A673 (cell line): ENCODE measurements around the gene C11orf54. TPM values are rescaled to one million over a fixed set of nuclear protein-coding genes. Genes with fewer than 3 reads are reported as not detected.

Experiments used
- BruUV-seq: library from RNA; stranded (reverse); fragments of 400-500 nt; replicated peaks from 2 replicates; lab custom pipeline; 2021; lab: Mats Ljungman, UMichigan
- CTCF ChIA-PET: fragments of 300-600 bp; sonication (Branson Sonifier 250); formaldehyde crosslinking; loops from one replicate; lab custom pipeline; 2022; ENCODE audit warnings: antibody characterized with exemption; lab: Charles Lee
- POLR2A ChIA-PET: fragments of 300-600 bp; sonication (Branson Sonifier 250); formaldehyde crosslinking; loops from one replicate; lab custom pipeline; 2022; ENCODE audit warnings: antibody characterized with exemption; ENCODE audit not compliant: low non-redundant PET; lab: Charles Lee
- DNase-seq: peaks from one replicate; pipeline ENCODE4 v3.0.0-alpha.2; 2015; ENCODE audit warnings: low spot score
- H3K27ac ChIP-seq: fragments of 200-600 bp; sonication (generic); 2 replicates; pipeline ENCODE4 v1.5.1; 2016; ENCODE audit warnings: mixed run types, low read depth, mild to moderate bottlenecking, mixed read lengths, antibody characterized with exemption, low read length; ENCODE audit not compliant: poor library complexity, severe bottlenecking
- H3K27me3 ChIP-seq: fragments of 200-600 bp; sonication (generic); replicated peaks from 2 replicates; pipeline ENCODE4 v1.6.1; 2017; ENCODE audit warnings: mixed run types, low read depth, mild to moderate bottlenecking, mixed read lengths, antibody characterized with exemption, low read length; ENCODE audit not compliant: insufficient read depth, poor library complexity
- H3K36me3 ChIP-seq: fragments of 200-600 bp; sonication (generic); 2 replicates; pipeline ENCODE4 v1.6.1; 2016; ENCODE audit warnings: mixed run types, mild to moderate bottlenecking, mixed read lengths, antibody characterized with exemption, low read length; ENCODE audit not compliant: insufficient read depth, poor library complexity, severe bottlenecking
- H3K4me1 ChIP-seq: fragments of 200-600 bp; sonication (generic); 2 replicates; pipeline ENCODE4 v1.6.1; 2017; ENCODE audit warnings: mixed run types, mild to moderate bottlenecking, mixed read lengths, antibody characterized with exemption, low read length; ENCODE audit not compliant: insufficient read depth, poor library complexity, severe bottlenecking
- H3K4me3 ChIP-seq: fragments of 200-600 bp; sonication (generic); 2 replicates; pipeline ENCODE4 v1.5.1; 2016; ENCODE audit warnings: low read depth, mixed run types, mild to moderate bottlenecking, mixed read lengths, low read length; ENCODE audit not compliant: poor library complexity, severe bottlenecking
- H3K9me3 ChIP-seq: fragments of 200-600 bp; sonication (generic); 2 replicates; pipeline ENCODE4 v1.6.1; 2016; ENCODE audit warnings: mixed run types, low read depth, mild to moderate bottlenecking, mixed read lengths, antibody characterized with exemption, low read length; ENCODE audit not compliant: poor library complexity, severe bottlenecking
- CTCF ChIP-seq: fragments of 300-800, 200-600 bp; sonication (generic); conservative IDR thresholded peaks from 2 replicates; pipeline ENCODE4 v1.5.1; 2017; ENCODE audit warnings: low read depth, mild to moderate bottlenecking, antibody characterized with exemption, low read length, moderate library complexity, mixed read lengths
- EZH2 ChIP-seq: fragments of 200-600 bp; sonication (generic); IDR thresholded peaks from 2 replicates; pipeline ENCODE4 v1.6.1; 2017; ENCODE audit warnings: borderline replicate concordance, low read depth, mild to moderate bottlenecking, mixed read lengths, antibody characterized with exemption, low read length; ENCODE audit not compliant: poor library complexity, severe bottlenecking
- intact Hi-C: fragments of 100-400 bp; cut with micrococcal nuclease; formaldehyde crosslinking; loops from one replicate; pipeline ENCODE4 v1.10.0; 2022; ENCODE audit not compliant: unreplicated experiment
- total RNA-seq: library from RNA; stranded (reverse); gene quantifications from 2 replicates; pipeline ENCODE4 v1.2.3, GENCODE V29; 2021

Gene C11orf54
- total RNA-seq, 1 experiment from 2014 or later, result 26.2 TPM

- TF ChIP-seq EZH2, result no peak
- no peak for TF ChIP-seq CTCF
- CTCF ChIA-PET, result no interaction called here
- intact Hi-C loops, result no loop called here
- no peaks in the 10 kb centered on the region for H3K9me3 ChIP-seq
- H3K27ac ChIP-seq, result no peak overlapping the region
- peaks cover 8% of the 10 kb centered on the region for H3K36me3 ChIP-seq
- DNase-seq, result no peak
- POLR2A ChIA-PET, result no interaction called here
- H3K4me1 ChIP-seq, result no peaks in the 10 kb centered on the region
- BruUV-seq, result no TSS peak
- H3K4me3 ChIP-seq, result no peak overlapping the region
- no peaks in the 10 kb centered on the region for H3K27me3 ChIP-seq
Observed at GRCh38 chr11:93753241-93753640, 11.8 kb downstream of the C11orf54 start.

- no peak for DNase-seq
- BruUV-seq, result no TSS peak
- TF ChIP-seq CTCF (no peak), EZH2 (no peak)
- Histone ChIP-seq H3K27ac (no peak overlapping the region), H3K36me3 (peaks cover 13% of the 10 kb centered on the region), H3K4me1 (no peaks in the 10 kb centered on the region), H3K4me3 (no peak overlapping the region), H3K9me3 (no peaks in the 10 kb centered on the region), H3K27me3 (no peaks in the 10 kb centered on the region)
- ChIA-PET POLR2A (no interaction called here), CTCF (interaction anchor here (0.7 kb wide), 1 partner anchor 104 kb away, joined by 4 read pairs; no protein-coding TSS in a partner anchor)
- intact Hi-C loops, result no loop called here
Observed at GRCh38 chr11:93756748-93757147, 15.3 kb downstream of the C11orf54 start.

- POLR2A ChIA-PET, result no interaction called here
- H3K9me3 ChIP-seq, result no peaks in the 10 kb centered on the region
- DNase-seq, result no peak
- BruUV-seq, result no TSS peak
- TF ChIP-seq CTCF (no peak), EZH2 (no peak)
- H3K4me3 ChIP-seq, result no peak overlapping the region
- H3K36me3 ChIP-seq, result peaks cover 13% of the 10 kb centered on the region
- no peak overlapping the region for H3K27ac ChIP-seq
- H3K27me3 ChIP-seq, result no peaks in the 10 kb centered on the region
- H3K4me1 ChIP-seq, result no peaks in the 10 kb centered on the region
- intact Hi-C loops, result no loop called here
- CTCF ChIA-PET, result no interaction called here
Observed at GRCh38 chr11:93757301-93757700, 15.8 kb downstream of the C11orf54 start.
